ENCODE results near the gene TP53BP2.

Gene TP53BP2

GRCh38 chr1:223802032-223802431, 43.7 kb downstream of the TP53BP2 start:
- DNase-seq (ENCODE audit: low spot score) = no peak
- TF ChIP-seq, protein P1, sequence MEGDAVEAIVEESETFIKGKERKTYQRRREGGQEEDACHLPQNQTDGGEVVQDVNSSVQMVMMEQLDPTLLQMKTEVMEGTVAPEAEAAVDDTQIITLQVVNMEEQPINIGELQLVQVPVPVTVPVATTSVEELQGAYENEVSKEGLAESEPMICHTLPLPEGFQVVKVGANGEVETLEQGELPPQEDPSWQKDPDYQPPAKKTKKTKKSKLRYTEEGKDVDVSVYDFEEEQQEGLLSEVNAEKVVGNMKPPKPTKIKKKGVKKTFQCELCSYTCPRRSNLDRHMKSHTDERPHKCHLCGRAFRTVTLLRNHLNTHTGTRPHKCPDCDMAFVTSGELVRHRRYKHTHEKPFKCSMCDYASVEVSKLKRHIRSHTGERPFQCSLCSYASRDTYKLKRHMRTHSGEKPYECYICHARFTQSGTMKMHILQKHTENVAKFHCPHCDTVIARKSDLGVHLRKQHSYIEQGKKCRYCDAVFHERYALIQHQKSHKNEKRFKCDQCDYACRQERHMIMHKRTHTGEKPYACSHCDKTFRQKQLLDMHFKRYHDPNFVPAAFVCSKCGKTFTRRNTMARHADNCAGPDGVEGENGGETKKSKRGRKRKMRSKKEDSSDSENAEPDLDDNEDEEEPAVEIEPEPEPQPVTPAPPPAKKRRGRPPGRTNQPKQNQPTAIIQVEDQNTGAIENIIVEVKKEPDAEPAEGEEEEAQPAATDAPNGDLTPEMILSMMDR (IDR thresholded peaks at IDR 0.05; ENCODE audit: extremely low read depth, missing control alignments) = no peak

DNA sequence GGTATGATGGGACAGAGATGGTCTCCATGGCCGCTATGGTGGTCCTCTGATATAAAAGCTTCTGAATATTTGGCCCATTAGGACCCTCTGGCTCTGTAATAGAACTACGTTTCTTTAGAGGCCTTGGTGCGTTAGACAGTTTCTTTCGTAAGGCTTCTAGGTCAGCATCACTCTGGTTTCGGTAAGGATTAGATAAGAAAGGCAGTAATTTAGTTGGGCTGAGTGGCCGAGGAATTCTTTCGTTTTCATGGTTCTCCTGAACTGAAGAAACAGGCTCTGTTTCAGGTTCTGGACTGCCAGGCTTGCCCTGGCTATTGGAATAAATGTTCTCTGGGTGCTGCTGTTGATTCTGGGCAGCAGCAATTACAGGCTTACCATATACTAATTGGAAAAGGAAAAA, 49.5 kb downstream of the TP53BP2 start:
- DNase-seq (ENCODE audit: low spot score) = no peak
- TF ChIP-seq, protein P1 (IDR thresholded peaks at IDR 0.05; ENCODE audit: extremely low read depth, missing control alignments) = no peak

DNA sequence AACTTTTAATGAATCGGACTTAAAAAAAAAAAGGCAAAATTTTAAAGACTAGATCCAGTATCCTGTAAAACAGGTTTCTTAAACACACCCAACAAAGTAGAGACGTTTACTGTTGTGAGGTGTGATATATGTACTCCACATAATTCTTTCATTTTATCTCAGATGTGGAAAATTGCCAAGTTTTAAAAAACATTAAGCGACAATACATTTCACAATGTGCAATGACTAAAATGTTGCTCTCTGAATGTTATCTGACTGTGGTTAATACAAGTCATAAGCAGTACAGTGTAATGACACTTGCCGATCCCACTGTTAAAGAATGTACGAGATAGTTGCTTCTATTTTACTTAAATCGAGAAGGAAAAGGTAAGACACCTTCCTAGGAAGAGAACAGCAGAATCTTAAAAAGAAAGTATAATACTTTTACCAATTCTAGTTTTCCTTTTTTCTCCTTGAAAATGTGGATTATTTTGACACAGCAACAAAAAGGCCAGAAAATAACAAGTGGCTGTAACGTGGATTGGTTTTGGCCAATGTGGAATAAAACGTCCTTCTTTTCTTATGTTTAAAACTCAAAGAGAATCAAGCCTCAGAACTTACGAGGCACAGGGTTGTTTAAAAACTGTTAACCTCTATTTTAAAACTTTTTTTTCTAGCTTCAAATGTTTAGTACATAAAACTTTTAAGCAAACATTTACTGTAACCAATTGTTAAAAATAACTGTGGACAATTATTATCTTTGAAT, 51.4 kb downstream of the TP53BP2 start:
- no peak for DNase-seq (ENCODE audit: low spot score)
- TF ChIP-seq, protein P1 (IDR thresholded peaks at IDR 0.05; ENCODE audit: extremely low read depth, missing control alignments) = no peak

DNA sequence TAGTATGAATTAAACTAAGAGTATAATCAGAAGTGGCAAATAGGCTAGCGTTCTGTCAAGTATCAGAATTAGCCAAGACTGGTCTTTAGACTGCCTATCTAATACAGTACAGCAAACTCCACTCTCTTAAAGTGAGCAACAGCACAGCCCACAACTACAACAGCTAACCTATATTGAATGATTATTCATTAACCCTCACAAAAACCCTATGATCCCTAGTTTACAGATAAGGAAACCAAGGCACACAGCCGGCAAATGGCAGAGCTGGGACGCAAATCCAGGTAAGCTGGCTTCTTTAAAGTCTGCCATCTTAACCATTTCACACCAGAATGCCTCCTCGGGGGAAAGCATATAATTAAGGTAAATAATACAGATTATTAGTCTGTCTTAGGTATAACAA, 52.0 kb downstream of the TP53BP2 start:
- TF ChIP-seq, protein P1 (IDR thresholded peaks at IDR 0.05; ENCODE audit: extremely low read depth, missing control alignments) = no peak
- DNase-seq (ENCODE audit: low spot score) = no peak

GRCh38 chr1:223792046-223792445, 53.7 kb downstream of the TP53BP2 start:
- TF ChIP-seq, protein P1 (IDR thresholded peaks at IDR 0.05; ENCODE audit: extremely low read depth, missing control alignments) = no peak
- DNase-seq (ENCODE audit: low spot score) = no peak

DNA sequence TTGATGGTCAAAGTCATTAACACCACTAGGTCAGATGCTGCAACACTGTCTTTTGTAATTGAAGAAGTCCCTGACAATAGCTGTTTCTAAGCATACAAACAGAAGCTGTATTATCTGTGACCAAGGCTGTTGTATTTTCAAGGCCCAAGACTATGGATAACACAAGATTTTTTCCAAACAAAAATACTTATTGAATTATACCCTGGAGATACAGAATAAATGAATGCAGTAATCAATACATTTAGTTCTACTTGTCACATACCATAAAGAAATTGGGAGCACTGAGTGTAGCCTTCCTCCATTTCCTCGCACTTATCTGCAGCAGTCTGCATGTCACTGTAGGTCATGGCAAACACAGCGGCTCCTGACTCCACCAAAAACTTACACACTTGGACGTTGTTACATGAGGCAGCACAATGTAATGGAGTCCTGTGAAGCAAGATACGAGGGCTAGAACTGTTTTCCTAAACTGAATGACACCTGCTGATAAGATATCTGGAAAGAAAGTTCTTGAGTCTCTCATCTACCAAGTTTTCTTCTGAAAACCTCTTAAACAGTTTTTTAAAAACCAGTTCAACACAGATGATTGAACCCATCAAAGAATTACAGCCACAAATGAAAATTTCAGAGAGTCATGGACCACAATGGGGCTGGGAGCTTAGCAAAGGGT, 56.9 kb downstream of the TP53BP2 start:
- TF ChIP-seq, protein P1 (IDR thresholded peaks at IDR 0.05; ENCODE audit: extremely low read depth, missing control alignments) = no peak
- no peak for DNase-seq (ENCODE audit: low spot score)

GRCh38 chr1:223785808-223786207, 59.9 kb downstream of the TP53BP2 start:
- TF ChIP-seq, protein P1 (IDR thresholded peaks at IDR 0.05; ENCODE audit: extremely low read depth, missing control alignments) = no peak
- DNase-seq (ENCODE audit: low spot score) = no peak
